ENCODE results near the gene GALNT4. TPM values are rescaled to one million over a fixed set of nuclear protein-coding genes. Genes with fewer than 3 reads are reported as not detected.

GALNT4 gene
- total and polyA plus RNA-seq, 7 donors: 3.4 to 14.6 (median 4.6) TPM

- no peak for TF ChIP-seq EP300 (IDR thresholded peaks at IDR 0.05)
- TF ChIP-seq CTCF (IDR thresholded peaks at IDR 0.05): no peak
- no peak for TF ChIP-seq POLR2A (IDR thresholded peaks at IDR 0.05)
- TF ChIP-seq POLR2AphosphoS5 (IDR thresholded peaks at IDR 0.05): no peak
- DNase-seq: no peak
- 92 to 95% methylated on average over 3 of the region's 3 CpGs for WGBS, 2 donors
- no peak overlapping the region for H3K4me3 ChIP-seq
- intact Hi-C loops (cut with DNase I): no loop called here
- H3K27me3 ChIP-seq: no peaks in the 10 kb centered on the region
- H3K27ac ChIP-seq: no peak overlapping the region
- H3K9me3 ChIP-seq: no peaks in the 10 kb centered on the region
- no peaks in the 10 kb centered on the region for H3K4me1 ChIP-seq
- no peaks in the 10 kb centered on the region for H3K36me3 ChIP-seq
These were observed 43.2 kb upstream of the GALNT4 start for GRCh38 chr12:89567691-89568239.

GRCh38 chr12:89566615-89567014 lies 42.0 kb upstream of the GALNT4 start:
- Histone ChIP-seq H3K27ac (no peak overlapping the region), H3K9me3 (no peaks in the 10 kb centered on the region), H3K4me1 (no peaks in the 10 kb centered on the region), H3K36me3 (no peaks in the 10 kb centered on the region), H3K27me3 (no peaks in the 10 kb centered on the region), H3K4me3 (no peak overlapping the region)
- DNase-seq: no peak
- intact Hi-C loops (cut with DNase I): no loop called here
- no peak for TF ChIP-seq POLR2AphosphoS5 (IDR thresholded peaks at IDR 0.05)
- no peak for TF ChIP-seq POLR2A (IDR thresholded peaks at IDR 0.05)
- TF ChIP-seq CTCF (IDR thresholded peaks at IDR 0.05): no peak
- TF ChIP-seq EP300 (IDR thresholded peaks at IDR 0.05): no peak

GRCh38 chr12:89565002-89565401 lies 40.4 kb upstream of the GALNT4 start:
- H3K4me3 ChIP-seq: no peak overlapping the region
- DNase-seq: no peak
- H3K27me3 ChIP-seq: no peaks in the 10 kb centered on the region
- no peaks in the 10 kb centered on the region for H3K4me1 ChIP-seq
- no peaks in the 10 kb centered on the region for H3K36me3 ChIP-seq
- H3K27ac ChIP-seq: no peak overlapping the region
- intact Hi-C loops (cut with DNase I): no loop called here
- TF ChIP-seq POLR2AphosphoS5 (IDR thresholded peaks at IDR 0.05) (no peak), CTCF (IDR thresholded peaks at IDR 0.05) (no peak), EP300 (IDR thresholded peaks at IDR 0.05) (no peak), POLR2A (IDR thresholded peaks at IDR 0.05) (no peak)
- H3K9me3 ChIP-seq: no peaks in the 10 kb centered on the region

GRCh38 chr12:89559753-89560152 lies 35.2 kb upstream of the GALNT4 start:
- intact Hi-C loops (cut with DNase I): no loop called here

More at GRCh38 chr12:89559753-89560152, 35.2 kb upstream of the GALNT4 start:
- Histone ChIP-seq H3K27ac (no peak overlapping the region), H3K27me3 (no peaks in the 10 kb centered on the region), H3K4me1 (no peaks in the 10 kb centered on the region), H3K36me3 (no peaks in the 10 kb centered on the region), H3K4me3 (no peak overlapping the region), H3K9me3 (no peaks in the 10 kb centered on the region)
- no peak for DNase-seq
- TF ChIP-seq EP300 (IDR thresholded peaks at IDR 0.05) (no peak), CTCF (IDR thresholded peaks at IDR 0.05) (no peak), POLR2AphosphoS5 (IDR thresholded peaks at IDR 0.05) (no peak), POLR2A (IDR thresholded peaks at IDR 0.05) (no peak)
- WGBS, 2 donors: 90 to 95% methylated on average over 10 of the region's 10 CpGs
